Measurements from ENCODE around the gene TMEM132C. TPM values are rescaled to one million over a fixed set of nuclear protein-coding genes. Genes with fewer than 3 reads are reported as not detected.

The TMEM132C gene
- total RNA-seq, 2 experiments from 2014 or later = not detected

DNA sequence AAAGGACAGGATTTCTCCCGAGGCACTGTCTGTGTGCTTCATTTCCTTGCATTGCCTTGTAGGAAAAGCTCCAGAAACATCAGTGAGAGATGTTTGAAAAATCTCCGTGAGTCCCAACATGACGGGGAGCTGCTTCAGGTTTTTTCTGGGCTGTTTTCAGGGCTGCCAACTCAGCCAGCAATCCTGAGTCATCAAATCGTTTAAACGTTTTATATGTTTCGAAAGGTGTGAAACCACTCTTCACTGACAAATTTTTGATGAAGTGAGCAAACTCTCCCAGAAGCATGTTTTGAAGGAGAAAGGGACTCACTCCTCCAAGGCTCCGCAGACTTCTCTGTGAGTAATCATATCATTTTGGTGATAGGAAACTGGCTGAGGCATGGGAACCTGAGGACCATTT is 240.5 kb downstream of the TMEM132C start:
- H3K4me3 Mint-ChIP-seq = no peak overlapping the region
- peaks cover 8% of the 10 kb centered on the region for H3K9me3 Mint-ChIP-seq
- no peak for DNase-seq
- no peaks in the 10 kb centered on the region for H3K4me1 Mint-ChIP-seq
- no peaks in the 10 kb centered on the region for H3K27me3 Mint-ChIP-seq
- H3K27ac Mint-ChIP-seq = no peak overlapping the region
- H3K36me3 Mint-ChIP-seq = no peaks in the 10 kb centered on the region

DNA sequence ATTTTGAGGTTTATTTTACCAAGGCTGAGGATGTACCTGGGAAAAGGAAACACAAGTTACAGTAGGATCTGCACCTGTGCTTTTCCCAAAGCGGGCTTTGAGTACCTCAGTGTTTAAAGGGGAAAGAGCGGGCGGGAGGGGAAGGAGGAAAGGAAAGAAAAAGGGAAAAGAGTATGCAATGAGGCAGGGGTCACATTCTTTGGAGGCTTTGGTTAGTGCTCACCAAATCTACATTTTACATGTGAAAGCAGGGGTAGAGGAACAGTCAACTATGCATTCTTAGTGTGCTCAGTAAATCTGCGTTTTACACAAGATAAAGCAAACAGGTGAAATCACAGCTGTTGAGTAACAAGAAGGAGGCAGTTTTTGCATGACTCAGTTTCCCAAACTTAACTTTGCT is 242.2 kb downstream of the TMEM132C start:
- Mint-ChIP-seq H3K27ac (no peak overlapping the region), H3K4me1 (no peaks in the 10 kb centered on the region), H3K36me3 (no peaks in the 10 kb centered on the region), H3K27me3 (no peaks in the 10 kb centered on the region), H3K9me3 (peaks cover 6% of the 10 kb centered on the region), H3K4me3 (no peak overlapping the region)
- DNase-seq = no peak

DNA sequence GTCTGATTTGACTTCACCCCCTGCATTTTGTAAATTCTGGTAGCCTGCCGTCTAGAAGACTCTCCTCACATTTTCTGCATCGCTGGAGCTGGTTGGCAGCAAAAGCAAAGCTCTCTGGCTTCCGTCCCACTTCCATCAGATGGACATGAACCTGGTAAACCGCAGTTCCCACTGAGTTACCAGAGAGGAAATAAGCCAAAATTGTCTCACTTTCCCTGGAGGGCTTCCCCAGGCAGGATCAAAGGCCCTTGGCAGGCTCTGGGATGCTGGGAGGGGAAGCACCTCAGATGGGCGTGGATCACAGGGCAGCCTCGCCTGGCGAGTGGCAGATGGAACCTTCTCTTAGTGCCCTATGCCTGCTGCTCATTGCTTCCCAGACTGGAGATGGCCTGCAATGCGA is 243.5 kb downstream of the TMEM132C start:
- Mint-ChIP-seq H3K27me3 (no peaks in the 10 kb centered on the region), H3K36me3 (no peaks in the 10 kb centered on the region), H3K9me3 (peaks cover 6% of the 10 kb centered on the region), H3K27ac (no peak overlapping the region), H3K4me3 (no peak overlapping the region), H3K4me1 (no peaks in the 10 kb centered on the region)
- no peak for DNase-seq

DNA sequence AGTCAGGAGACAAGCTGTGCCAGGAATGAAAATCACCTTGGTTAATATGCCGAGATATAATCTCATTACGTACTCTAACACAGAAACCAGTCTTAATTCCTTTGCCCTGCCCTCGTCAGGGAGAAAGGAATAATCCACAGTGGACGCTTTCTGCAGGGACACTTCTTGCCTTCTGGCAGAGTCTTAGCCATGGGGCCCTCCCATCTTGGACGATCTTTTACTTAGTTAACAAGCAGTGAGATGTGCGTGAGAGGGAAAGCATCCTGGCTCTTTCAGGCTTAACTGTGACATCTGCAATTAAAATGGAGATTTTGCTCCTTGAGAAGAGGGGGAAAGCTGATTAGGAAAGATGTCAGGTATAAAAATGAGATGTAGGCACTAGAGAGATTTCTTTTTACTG is 246.4 kb downstream of the TMEM132C start:
- Mint-ChIP-seq H3K27me3 (no peaks in the 10 kb centered on the region), H3K36me3 (no peaks in the 10 kb centered on the region), H3K9me3 (peaks cover 1% of the 10 kb centered on the region), H3K27ac (no peak overlapping the region), H3K4me1 (no peaks in the 10 kb centered on the region), H3K4me3 (no peak overlapping the region)
- no peak for DNase-seq

DNA sequence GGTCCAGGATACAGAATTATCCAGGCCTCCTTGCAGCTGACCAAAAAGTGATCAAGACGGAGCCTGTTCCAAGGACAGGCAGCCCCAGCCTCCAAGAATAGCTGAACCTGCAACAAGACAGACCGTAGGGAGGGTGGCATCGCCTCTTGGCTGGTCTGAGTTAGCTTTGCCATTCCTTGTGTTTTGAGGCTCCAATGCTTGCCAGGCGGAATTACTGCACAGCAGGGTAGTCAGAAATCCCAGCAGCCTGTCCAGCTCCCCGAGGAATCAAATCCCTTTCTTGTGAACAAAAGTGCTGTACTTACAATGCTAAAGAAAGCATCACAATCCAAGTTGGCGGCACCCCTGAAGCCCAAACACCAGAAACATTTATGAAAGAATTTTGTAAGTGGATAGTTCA is 246.9 kb downstream of the TMEM132C start:
- H3K4me1 Mint-ChIP-seq = no peaks in the 10 kb centered on the region
- H3K27ac Mint-ChIP-seq = no peak overlapping the region
- no peaks in the 10 kb centered on the region for H3K9me3 Mint-ChIP-seq
- DNase-seq = no peak
- H3K36me3 Mint-ChIP-seq = no peaks in the 10 kb centered on the region
- H3K4me3 Mint-ChIP-seq = no peak overlapping the region
- H3K27me3 Mint-ChIP-seq = no peaks in the 10 kb centered on the region

DNA sequence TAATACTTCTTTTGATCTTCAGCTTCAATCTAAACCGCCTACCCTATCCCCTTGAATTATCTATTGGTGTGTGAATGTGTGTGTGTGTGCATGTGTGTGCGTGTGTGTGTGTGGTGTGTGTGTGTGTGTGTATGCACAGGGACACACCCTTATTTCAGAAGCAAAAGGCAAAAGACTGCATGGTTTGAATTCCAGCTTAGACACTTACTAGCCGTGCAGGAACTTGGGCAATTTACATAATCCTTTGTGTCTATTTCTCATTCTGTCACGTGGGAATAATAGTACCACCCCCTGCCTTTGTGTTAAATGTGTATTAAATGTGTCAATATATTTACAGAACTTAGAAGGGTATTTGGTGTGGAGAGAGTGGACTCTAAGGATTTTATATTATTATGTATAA is 251.7 kb downstream of the TMEM132C start:
- Mint-ChIP-seq H3K36me3 (no peaks in the 10 kb centered on the region), H3K4me1 (no peaks in the 10 kb centered on the region), H3K9me3 (peaks cover 4% of the 10 kb centered on the region), H3K27me3 (peaks cover 5% of the 10 kb centered on the region), H3K4me3 (no peak overlapping the region), H3K27ac (no peak overlapping the region)
- no peak for DNase-seq

DNA sequence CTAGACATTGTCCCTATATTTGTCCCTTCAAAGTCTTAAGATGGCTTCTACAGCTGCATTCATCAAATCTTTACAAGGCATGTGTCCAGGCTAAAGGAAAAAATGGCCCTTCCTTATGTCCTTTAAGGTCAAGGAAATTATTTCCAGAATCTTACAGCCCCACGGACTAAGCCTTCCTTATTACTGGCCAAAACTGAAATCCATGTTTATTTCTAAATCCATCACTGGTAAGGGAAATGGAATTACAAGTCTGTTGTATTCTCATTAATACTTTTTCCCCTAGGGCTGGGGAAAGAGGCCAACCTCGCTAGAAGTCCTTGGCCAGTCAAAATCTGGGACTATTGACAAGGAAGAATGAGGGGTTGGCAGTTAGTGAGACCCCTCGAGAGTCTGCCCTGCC is 252.5 kb downstream of the TMEM132C start:
- H3K4me3 Mint-ChIP-seq = no peak overlapping the region
- H3K9me3 Mint-ChIP-seq = peaks cover 4% of the 10 kb centered on the region
- H3K36me3 Mint-ChIP-seq = no peaks in the 10 kb centered on the region
- H3K27me3 Mint-ChIP-seq = peaks cover 5% of the 10 kb centered on the region
- no peaks in the 10 kb centered on the region for H3K4me1 Mint-ChIP-seq
- no peak overlapping the region for H3K27ac Mint-ChIP-seq
- DNase-seq = no peak

DNA sequence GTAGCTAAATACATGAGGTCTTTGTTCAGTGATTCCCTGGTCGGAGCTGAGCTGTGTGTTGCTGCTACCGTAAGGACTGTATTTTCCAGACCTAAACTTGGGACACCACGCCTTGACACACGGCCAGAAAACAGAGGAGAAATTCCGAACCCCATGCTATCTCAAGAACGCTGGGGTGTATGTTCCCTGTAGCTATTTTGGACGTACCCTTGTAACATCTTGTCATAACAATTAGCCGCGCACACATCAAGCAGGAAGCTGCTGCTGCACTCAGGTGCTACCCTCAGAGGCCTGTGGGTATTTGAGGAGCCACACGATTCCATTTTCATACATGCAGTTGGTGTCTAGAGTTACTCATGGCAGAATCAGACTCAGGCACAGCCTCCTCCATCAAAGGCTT is 255.0 kb downstream of the TMEM132C start:
- Mint-ChIP-seq H3K36me3 (no peaks in the 10 kb centered on the region), H3K9me3 (peaks cover 4% of the 10 kb centered on the region), H3K4me3 (no peak overlapping the region), H3K27ac (no peak overlapping the region), H3K27me3 (peaks cover 5% of the 10 kb centered on the region), H3K4me1 (no peaks in the 10 kb centered on the region)
- DNase-seq = no peak

DNA sequence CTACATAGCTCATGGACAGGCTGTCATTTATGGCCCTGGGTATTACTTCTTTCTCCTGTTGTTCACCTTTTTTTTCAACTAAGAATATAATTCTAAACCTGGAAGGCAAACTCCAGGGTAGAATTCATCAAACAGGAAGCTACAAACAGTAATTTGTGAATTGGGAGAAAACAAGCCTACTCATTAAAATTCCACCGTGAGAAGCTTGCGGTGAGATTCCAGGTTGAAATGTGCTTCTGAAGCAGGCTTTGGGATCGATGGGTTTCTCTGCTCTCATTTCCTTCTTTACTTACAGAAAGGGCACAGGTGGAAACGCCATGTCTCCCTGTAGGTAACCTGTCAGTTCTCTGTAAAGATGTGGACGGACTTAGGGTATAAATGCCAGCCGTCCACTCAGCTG is 257.5 kb downstream of the TMEM132C start:
- no peak overlapping the region for H3K27ac Mint-ChIP-seq
- peaks cover 5% of the 10 kb centered on the region for H3K27me3 Mint-ChIP-seq
- no peaks in the 10 kb centered on the region for H3K36me3 Mint-ChIP-seq
- DNase-seq = no peak
- H3K4me1 Mint-ChIP-seq = no peaks in the 10 kb centered on the region
- H3K9me3 Mint-ChIP-seq = peaks cover 4% of the 10 kb centered on the region
- H3K4me3 Mint-ChIP-seq = no peak overlapping the region

DNA sequence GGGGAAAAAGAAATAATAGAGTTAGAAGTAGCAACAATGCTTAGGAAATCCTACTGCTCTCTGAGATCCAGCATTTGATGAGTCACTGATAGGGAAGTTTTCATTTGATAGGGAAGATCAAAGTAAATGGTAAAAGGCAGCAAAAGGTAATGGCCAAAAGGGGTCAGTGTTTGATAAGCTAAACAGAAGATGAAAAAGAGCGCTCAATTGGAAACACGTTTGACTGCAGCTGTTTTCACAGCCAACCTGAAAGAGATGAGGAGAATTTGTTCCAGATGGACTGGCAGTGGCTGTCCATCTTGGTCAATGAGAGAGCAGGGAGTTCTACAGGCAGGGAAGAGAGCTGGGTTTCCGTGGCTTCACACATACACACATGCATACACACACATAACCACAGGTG is 264.2 kb downstream of the TMEM132C start:
- no peak for DNase-seq
- Mint-ChIP-seq H3K9me3 (no peaks in the 10 kb centered on the region), H3K27ac (no peak overlapping the region), H3K4me1 (no peaks in the 10 kb centered on the region), H3K4me3 (no peak overlapping the region), H3K36me3 (no peaks in the 10 kb centered on the region), H3K27me3 (no peaks in the 10 kb centered on the region)

DNA sequence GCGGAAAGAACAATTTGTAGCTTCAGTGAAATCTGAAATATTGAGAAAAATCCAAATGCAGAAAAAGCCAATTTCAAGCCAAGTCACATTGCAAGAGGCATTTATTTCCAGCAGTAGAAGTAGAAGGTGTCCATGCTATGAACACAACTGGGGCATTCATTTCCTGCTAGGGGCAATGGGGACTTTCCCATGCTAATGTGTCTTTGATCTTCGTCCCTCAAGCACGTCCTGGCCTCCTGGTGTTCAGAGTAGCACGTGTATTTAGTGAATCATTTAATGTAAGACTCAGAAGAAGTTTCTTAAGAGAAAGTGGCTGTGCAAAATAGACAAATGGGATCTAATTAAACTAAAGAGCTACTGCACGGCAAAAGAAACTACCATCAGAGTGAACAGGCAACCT is 267.9 kb downstream of the TMEM132C start:
- Mint-ChIP-seq H3K4me1 (no peaks in the 10 kb centered on the region), H3K27me3 (no peaks in the 10 kb centered on the region), H3K36me3 (no peaks in the 10 kb centered on the region), H3K4me3 (no peak overlapping the region), H3K27ac (no peak overlapping the region), H3K9me3 (peaks cover 3% of the 10 kb centered on the region)
- no peak for DNase-seq

DNA sequence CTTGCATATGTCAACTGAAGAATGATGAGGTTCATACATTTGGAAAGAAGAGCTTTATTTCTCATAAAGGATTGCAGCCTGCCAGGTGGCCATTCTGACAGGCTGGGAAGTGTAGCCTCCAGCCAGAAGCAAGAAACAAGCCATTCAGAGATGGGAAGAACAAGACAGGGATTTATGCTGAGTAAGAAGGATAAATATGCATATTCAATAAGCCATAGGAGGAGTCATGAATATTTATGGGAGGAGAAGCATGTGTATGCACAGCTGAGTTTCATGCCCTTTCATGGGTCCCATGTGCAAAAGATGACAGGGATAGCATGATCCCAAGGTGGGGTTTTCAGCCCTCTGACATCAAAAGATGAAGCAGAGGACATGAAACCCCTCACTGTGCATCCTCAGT is 269.8 kb downstream of the TMEM132C start:
- Mint-ChIP-seq H3K4me3 (no peak overlapping the region), H3K9me3 (peaks cover 3% of the 10 kb centered on the region)
- DNase-seq = no peak

DNA sequence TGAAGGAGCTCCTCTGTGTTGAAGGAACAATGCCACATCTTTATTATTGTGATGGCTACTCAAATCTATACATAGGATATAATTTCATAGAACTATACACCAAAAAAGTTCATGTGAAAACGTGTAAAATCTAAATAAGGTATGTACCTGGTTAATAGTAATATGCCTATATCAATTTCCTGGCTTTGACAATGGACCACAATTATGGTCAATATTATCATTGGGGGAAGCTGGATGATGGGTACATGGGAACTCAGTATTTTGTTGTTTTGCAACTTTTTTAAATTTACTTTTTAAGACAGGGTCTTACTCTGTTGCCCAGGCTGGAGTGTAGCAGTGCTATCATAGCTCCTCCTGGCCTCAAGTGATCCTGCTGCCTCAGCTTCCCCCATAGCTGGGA is 270.7 kb downstream of the TMEM132C start:
- Mint-ChIP-seq H3K9me3 (peaks cover 3% of the 10 kb centered on the region), H3K27ac (no peak overlapping the region), H3K36me3 (no peaks in the 10 kb centered on the region), H3K27me3 (no peaks in the 10 kb centered on the region), H3K4me3 (no peak overlapping the region), H3K4me1 (no peaks in the 10 kb centered on the region)
- DNase-seq = no peak

More for the DNA sequence above, 269.8 kb downstream of the TMEM132C start:
- Mint-ChIP-seq H3K36me3 (no peaks in the 10 kb centered on the region), H3K27me3 (no peaks in the 10 kb centered on the region), H3K27ac (no peak overlapping the region), H3K4me1 (no peaks in the 10 kb centered on the region)

DNA sequence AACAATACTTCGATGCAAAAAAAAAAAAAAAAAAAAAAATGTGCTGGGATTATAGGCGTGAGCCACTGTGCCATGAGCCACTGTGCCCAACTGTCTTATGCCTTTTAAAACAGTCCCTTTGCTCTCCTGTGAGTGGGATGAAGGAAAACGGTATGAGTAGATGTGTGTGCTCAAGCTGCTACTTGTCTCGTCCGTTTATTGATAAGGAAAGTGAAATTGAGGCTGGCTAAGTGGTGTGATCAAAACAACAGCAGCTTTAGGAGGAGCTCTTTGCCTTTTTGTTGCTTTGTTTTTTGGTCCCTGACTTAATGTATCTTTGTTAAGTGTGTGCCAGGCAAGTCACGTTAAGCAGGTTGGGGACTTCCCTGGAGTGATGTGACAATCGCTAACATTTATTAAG is 275.9 kb downstream of the TMEM132C start:
- H3K36me3 Mint-ChIP-seq = no peaks in the 10 kb centered on the region
- no peaks in the 10 kb centered on the region for H3K9me3 Mint-ChIP-seq
- no peak overlapping the region for H3K4me3 Mint-ChIP-seq
- no peak for DNase-seq
- H3K27me3 Mint-ChIP-seq = no peaks in the 10 kb centered on the region
- no peaks in the 10 kb centered on the region for H3K4me1 Mint-ChIP-seq
- H3K27ac Mint-ChIP-seq = no peak overlapping the region

DNA sequence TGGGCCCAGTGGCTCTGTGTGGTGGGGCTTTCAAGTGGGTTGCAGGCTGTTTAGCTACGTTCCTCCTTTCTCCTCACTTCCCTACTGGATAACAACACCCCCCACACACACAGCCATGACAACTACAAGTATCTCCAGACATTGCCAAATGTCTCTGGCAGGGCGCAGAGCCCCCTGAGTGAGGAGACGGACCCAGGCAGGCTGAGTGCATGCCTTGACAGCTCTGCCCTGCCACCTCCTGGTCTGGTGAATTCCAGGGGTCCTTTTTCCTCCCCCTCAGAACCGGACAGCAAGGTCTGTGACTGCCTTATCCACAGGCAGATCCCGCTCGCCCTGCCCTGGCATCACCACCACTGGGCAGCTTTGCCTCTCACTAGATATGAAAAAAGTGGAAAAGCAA is 276.5 kb downstream of the TMEM132C start:
- no peaks in the 10 kb centered on the region for H3K27me3 Mint-ChIP-seq
- H3K9me3 Mint-ChIP-seq = no peaks in the 10 kb centered on the region
- no peak overlapping the region for H3K4me3 Mint-ChIP-seq
- no peak overlapping the region for H3K27ac Mint-ChIP-seq
- H3K4me1 Mint-ChIP-seq = no peaks in the 10 kb centered on the region
- no peak for DNase-seq
- no peaks in the 10 kb centered on the region for H3K36me3 Mint-ChIP-seq

DNA sequence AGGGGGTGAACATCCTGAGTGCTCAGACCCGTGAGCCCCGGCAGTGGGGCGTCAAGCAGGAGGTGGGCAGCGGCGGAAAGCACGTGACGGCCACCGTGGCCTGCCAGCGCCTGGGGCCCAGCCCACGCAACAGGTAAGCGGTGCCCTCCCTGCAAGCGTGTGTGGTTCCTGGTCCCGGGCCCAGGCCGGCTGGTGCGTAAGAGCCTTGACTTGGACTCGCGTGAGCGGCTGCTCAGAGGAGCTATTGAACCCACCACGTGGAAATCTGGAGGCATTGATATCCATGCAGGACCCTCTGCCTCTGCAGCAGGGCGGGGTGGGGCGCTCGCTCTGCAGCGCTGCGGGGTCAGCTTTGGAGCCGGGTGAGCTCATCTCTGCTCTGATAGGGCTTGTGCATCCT is 277.0 kb downstream of the TMEM132C start:
- no peak overlapping the region for H3K4me3 Mint-ChIP-seq
- DNase-seq = no peak
- H3K9me3 Mint-ChIP-seq = no peaks in the 10 kb centered on the region
- no peak overlapping the region for H3K27ac Mint-ChIP-seq
- H3K36me3 Mint-ChIP-seq = no peaks in the 10 kb centered on the region
- H3K4me1 Mint-ChIP-seq = no peaks in the 10 kb centered on the region
- H3K27me3 Mint-ChIP-seq = no peaks in the 10 kb centered on the region

DNA sequence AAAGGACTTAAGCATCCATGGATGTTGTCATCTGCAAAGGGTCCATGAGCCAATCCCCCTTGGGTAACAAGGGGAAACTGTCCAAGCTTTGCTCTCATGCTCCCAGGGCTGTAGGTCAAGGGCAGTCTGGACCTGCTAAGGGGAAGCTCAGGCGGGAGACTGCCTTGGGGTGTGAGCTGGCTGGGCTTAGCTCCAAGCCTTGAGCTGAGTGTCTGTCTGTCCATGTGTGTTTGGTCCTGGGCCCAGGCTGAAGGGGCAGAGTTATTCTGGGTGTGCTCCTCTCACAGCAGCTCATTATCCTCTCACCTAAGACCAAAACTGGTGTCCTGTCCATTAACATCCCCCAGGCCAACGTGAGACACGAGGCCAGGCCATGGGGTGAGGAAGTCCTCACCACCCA is 282.0 kb downstream of the TMEM132C start:
- no peaks in the 10 kb centered on the region for H3K27me3 Mint-ChIP-seq
- no peak for DNase-seq
- no peak overlapping the region for H3K4me3 Mint-ChIP-seq
- H3K27ac Mint-ChIP-seq = no peak overlapping the region
- no peaks in the 10 kb centered on the region for H3K36me3 Mint-ChIP-seq
- no peaks in the 10 kb centered on the region for H3K9me3 Mint-ChIP-seq
- no peaks in the 10 kb centered on the region for H3K4me1 Mint-ChIP-seq

Data from activated naive CD8-positive, alpha-beta T cell treated with anti-CD3 and anti-CD28 coated beads for 36 hours (primary cell).